DMS53 (cell line): ENCODE measurements around the gene RFC2.
A peak's percentile ranks its signal among the peaks of the same experiment; 100 is the strongest.
"Not testable (repeated sequence)": the region's sequence is repeated elsewhere in the genome, so short reads cannot be mapped to it uniquely, and the experiment has no call there.

Experiments
- DNase-seq: peaks from one replicate; lab custom pipeline; 2025; lab: John Stamatoyannopoulos, UW

RFC2 gene

GRCh38 chr7:74248156-74248555 is 6.0 kb downstream of the RFC2 start:
- DNase-seq, result no peak

- no peak for DNase-seq
Measured at GRCh38 chr7:74246497-74246896, 7.7 kb downstream of the RFC2 start.

GRCh38 chr7:74242122-74242443 is 12.1 kb downstream of the RFC2 start:
- no peak for DNase-seq

GRCh38 chr7:74240482-74240881 is 13.7 kb downstream of the RFC2 start:
- no peak for DNase-seq

- no peak for DNase-seq
Measured at GRCh38 chr7:74236284-74236683, 17.9 kb downstream of the RFC2 start.

- no peak for DNase-seq
Measured at GRCh38 chr7:74235518-74236268, 18.5 kb downstream of the RFC2 start.

- DNase-seq, result no peak
Measured at GRCh38 chr7:74233655-74234285, 20.4 kb downstream of the RFC2 start.

GRCh38 chr7:74231232-74231590 is 23.0 kb downstream of the RFC2 start:
- no peak for DNase-seq

- DNase-seq, result no peak
Measured at GRCh38 chr7:74230446-74231231, 23.6 kb downstream of the RFC2 start.

- no peak for DNase-seq
Measured at GRCh38 chr7:74228951-74229900, 25.0 kb downstream of the RFC2 start.

GRCh38 chr7:74226633-74227032 is 27.6 kb downstream of the RFC2 start:
- no peak for DNase-seq

- DNase-seq, result no peak
Measured at GRCh38 chr7:74225400-74225799, 28.8 kb downstream of the RFC2 start.

- not testable (repeated sequence) for DNase-seq
Measured at GRCh38 chr7:74224907-74225306, 29.3 kb downstream of the RFC2 start.

- no peak for DNase-seq
Measured at GRCh38 chr7:74224511-74224832, 29.7 kb downstream of the RFC2 start.

- DNase-seq, result peak; percentile 62
Measured at GRCh38 chr7:74223711-74224510, 30.3 kb downstream of the RFC2 start.

GRCh38 chr7:74222851-74223710 is 31.1 kb downstream of the RFC2 start:
- DNase-seq, result no peak

GRCh38 chr7:74221713-74222112 is 32.5 kb downstream of the RFC2 start:
- no peak for DNase-seq

- peak; percentile 62 for DNase-seq
Measured at GRCh38 chr7:74220229-74220628, 34.0 kb downstream of the RFC2 start.

GRCh38 chr7:74219416-74219815 is 34.8 kb downstream of the RFC2 start:
- no peak for DNase-seq

GRCh38 chr7:74218343-74218698 is 35.9 kb downstream of the RFC2 start:
- DNase-seq, result no peak
